ENCODE measurements around the gene BMPR1B.

Gene BMPR1B

DNA sequence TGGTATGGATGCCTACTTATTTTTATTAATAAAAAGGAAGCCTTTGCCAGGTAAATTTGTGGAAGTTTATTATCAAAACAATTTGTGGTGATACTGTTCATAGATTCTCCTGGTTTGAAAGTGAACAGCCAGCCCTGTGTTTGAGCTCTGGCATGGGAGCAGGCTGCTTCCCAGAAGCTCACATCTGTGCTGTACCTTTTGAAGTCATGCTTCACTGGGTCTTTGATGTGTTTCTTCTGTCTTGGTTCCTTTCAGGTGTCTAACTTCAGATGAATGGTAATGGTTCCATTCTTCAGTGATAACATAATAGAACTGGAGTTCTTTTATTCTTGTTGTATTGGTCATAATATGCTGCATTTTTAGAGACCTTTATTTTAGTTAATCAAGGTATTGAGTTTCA lies 85.5 kb downstream of the BMPR1B start:
- Histone ChIP-seq H3K27ac (ENCODE audit: low read depth, low read length) (no peak overlapping the region), H3K4me2 (ENCODE audit: low read length) (no peak overlapping the region), H2BK5ac (ENCODE audit: low read depth, low read length, poor library complexity) (no peak overlapping the region), H3K23ac (ENCODE audit: low read length) (no peak overlapping the region), H4K91ac (ENCODE audit: low read depth, low read length) (no peak overlapping the region), H3K18ac (ENCODE audit: low read length) (no peak overlapping the region), H3K9me3 (ENCODE audit: insufficient read depth, low read depth, low read length) (no peaks in the 10 kb centered on the region), H3K79me2 (ENCODE audit: control insufficient read depth, insufficient read depth, low read length, poor library complexity) (no peaks in the 10 kb centered on the region), H4K8ac (ENCODE audit: low read depth, low read length) (no peak overlapping the region), H3K14ac (ENCODE audit: low read length) (no peak overlapping the region), H2BK12ac (ENCODE audit: low read length) (no peak overlapping the region), H2BK120ac (ENCODE audit: insufficient read depth, low read length, poor library complexity) (no peak overlapping the region), H3K4ac (ENCODE audit: low read depth, low read length) (no peak overlapping the region), H3K79me1 (ENCODE audit: low read length) (no peaks in the 10 kb centered on the region), H3K27me3 (ENCODE audit: insufficient read depth, low read length) (no peaks in the 10 kb centered on the region), H3K4me1 (ENCODE audit: control insufficient read depth in 1 of 2, insufficient read depth in 2 of 2, low read length in 2 of 2) (no peaks in the 10 kb centered on the region), H2AK5ac (ENCODE audit: low read length) (no peak overlapping the region), H2AFZ (ENCODE audit: insufficient read depth, low read length, poor library complexity) (no peak overlapping the region), H4K12ac (ENCODE audit: low read depth, low read length) (no peak overlapping the region), H3K4me3 (ENCODE audit: low read depth, low read length) (no peak overlapping the region), H3K36me3 (ENCODE audit: control insufficient read depth in 1 of 2, insufficient read depth in 2 of 2, low read length in 2 of 2) (no peaks in the 10 kb centered on the region), H3K9ac (ENCODE audit: low read length) (no peak overlapping the region)
- no peak for DNase-seq

DNA sequence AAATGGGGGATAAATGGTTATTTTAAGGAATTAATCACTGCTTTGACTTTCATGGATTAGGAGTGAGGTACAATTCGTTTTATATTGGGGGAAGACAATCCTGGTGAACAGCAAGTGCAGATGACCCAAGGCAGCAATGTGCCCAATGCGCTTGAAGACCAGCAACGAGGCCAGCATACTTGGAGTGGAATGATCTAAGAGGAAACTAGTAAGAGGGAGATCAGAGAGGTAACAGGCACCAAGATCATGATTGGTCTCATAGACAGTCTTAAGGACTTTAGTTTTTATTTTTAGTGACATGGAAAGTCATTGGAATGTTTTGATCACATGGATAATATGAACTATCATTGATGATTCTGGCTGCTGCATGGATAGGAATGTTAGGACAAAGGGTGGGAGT lies 90.6 kb downstream of the BMPR1B start:
- no peak overlapping the region for H4K91ac ChIP-seq (ENCODE audit: low read depth, low read length)
- H3K4me2 ChIP-seq (ENCODE audit: low read length), result no peak overlapping the region
- no peak overlapping the region for H2AFZ ChIP-seq (ENCODE audit: insufficient read depth, low read length, poor library complexity)
- H3K27ac ChIP-seq (ENCODE audit: low read depth, low read length), result no peak overlapping the region
- H3K9me3 ChIP-seq (ENCODE audit: insufficient read depth, low read depth, low read length), result no peaks in the 10 kb centered on the region
- no peaks in the 10 kb centered on the region for H3K27me3 ChIP-seq (ENCODE audit: insufficient read depth, low read length)
- no peak overlapping the region for H2BK12ac ChIP-seq (ENCODE audit: low read length)
- no peak overlapping the region for H2AK5ac ChIP-seq (ENCODE audit: low read length)
- WGBS (ENCODE audit: extremely low coverage, insufficient coverage, insufficient read length), result no CpG with 5 or more reads among the region's 3 CpGs
- no peaks in the 10 kb centered on the region for H3K36me3 ChIP-seq (ENCODE audit: control insufficient read depth in 1 of 2, insufficient read depth in 2 of 2, low read length in 2 of 2)
- no peak overlapping the region for H4K12ac ChIP-seq (ENCODE audit: low read depth, low read length)
- no peak overlapping the region for H3K4ac ChIP-seq (ENCODE audit: low read depth, low read length)
- no peak overlapping the region for H3K18ac ChIP-seq (ENCODE audit: low read length)
- no peak overlapping the region for H4K8ac ChIP-seq (ENCODE audit: low read depth, low read length)
- H3K4me3 ChIP-seq (ENCODE audit: low read depth, low read length), result no peak overlapping the region
- no peaks in the 10 kb centered on the region for H3K79me2 ChIP-seq (ENCODE audit: control insufficient read depth, insufficient read depth, low read length, poor library complexity)
- H3K14ac ChIP-seq (ENCODE audit: low read length), result no peak overlapping the region
- H2BK5ac ChIP-seq (ENCODE audit: low read depth, low read length, poor library complexity), result no peak overlapping the region
- no peak overlapping the region for H3K23ac ChIP-seq (ENCODE audit: low read length)
- H3K9ac ChIP-seq (ENCODE audit: low read length), result no peak overlapping the region
- DNase-seq, result no peak
- no peaks in the 10 kb centered on the region for H3K4me1 ChIP-seq (ENCODE audit: control insufficient read depth in 1 of 2, insufficient read depth in 2 of 2, low read length in 2 of 2)
- no peak overlapping the region for H2BK120ac ChIP-seq (ENCODE audit: insufficient read depth, low read length, poor library complexity)
- no peaks in the 10 kb centered on the region for H3K79me1 ChIP-seq (ENCODE audit: low read length)

DNA sequence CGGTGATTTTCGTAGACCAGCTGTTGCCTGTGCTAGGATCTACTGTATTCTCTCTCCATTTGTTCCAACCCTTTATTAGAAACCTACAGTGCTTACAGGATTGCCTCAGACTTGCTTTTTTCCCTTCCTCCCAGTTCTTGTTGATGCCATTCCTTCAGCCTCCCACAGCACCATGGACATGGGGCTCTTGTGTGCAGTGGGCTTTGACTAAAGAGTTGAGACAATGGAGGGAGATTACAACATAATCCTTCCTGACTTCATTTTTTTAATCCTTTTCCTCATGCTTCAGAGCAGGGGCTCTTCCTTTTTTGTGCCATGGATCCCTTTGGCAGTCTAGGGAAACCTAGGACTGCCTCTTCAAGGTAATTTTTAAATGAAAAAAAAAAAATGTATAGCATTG lies 92.1 kb downstream of the BMPR1B start:
- no peak overlapping the region for H3K18ac ChIP-seq (ENCODE audit: low read length)
- no peak overlapping the region for H3K14ac ChIP-seq (ENCODE audit: low read length)
- no peak overlapping the region for H2BK12ac ChIP-seq (ENCODE audit: low read length)
- H3K27ac ChIP-seq (ENCODE audit: low read depth, low read length), result no peak overlapping the region
- no peak overlapping the region for H4K8ac ChIP-seq (ENCODE audit: low read depth, low read length)
- no peak overlapping the region for H3K4me3 ChIP-seq (ENCODE audit: low read depth, low read length)
- H4K12ac ChIP-seq (ENCODE audit: low read depth, low read length), result no peak overlapping the region
- H2AK5ac ChIP-seq (ENCODE audit: low read length), result no peak overlapping the region
- H3K79me2 ChIP-seq (ENCODE audit: control insufficient read depth, insufficient read depth, low read length, poor library complexity), result no peaks in the 10 kb centered on the region
- H2BK120ac ChIP-seq (ENCODE audit: insufficient read depth, low read length, poor library complexity), result no peak overlapping the region
- H3K9me3 ChIP-seq (ENCODE audit: insufficient read depth, low read depth, low read length), result no peaks in the 10 kb centered on the region
- H2AFZ ChIP-seq (ENCODE audit: insufficient read depth, low read length, poor library complexity), result no peak overlapping the region
- no peaks in the 10 kb centered on the region for H3K4me1 ChIP-seq (ENCODE audit: control insufficient read depth in 1 of 2, insufficient read depth in 2 of 2, low read length in 2 of 2)
- H2BK5ac ChIP-seq (ENCODE audit: low read depth, low read length, poor library complexity), result no peak overlapping the region
- WGBS (ENCODE audit: extremely low coverage, insufficient coverage, insufficient read length), result no CpG with 5 or more reads among the region's 2 CpGs
- no peaks in the 10 kb centered on the region for H3K79me1 ChIP-seq (ENCODE audit: low read length)
- no peak overlapping the region for H3K9ac ChIP-seq (ENCODE audit: low read length)
- H3K36me3 ChIP-seq (ENCODE audit: control insufficient read depth in 1 of 2, insufficient read depth in 2 of 2, low read length in 2 of 2), result no peaks in the 10 kb centered on the region
- DNase-seq, result no peak
- no peak overlapping the region for H3K4ac ChIP-seq (ENCODE audit: low read depth, low read length)
- no peak overlapping the region for H3K4me2 ChIP-seq (ENCODE audit: low read length)
- H3K23ac ChIP-seq (ENCODE audit: low read length), result no peak overlapping the region
- no peak overlapping the region for H4K91ac ChIP-seq (ENCODE audit: low read depth, low read length)
- no peaks in the 10 kb centered on the region for H3K27me3 ChIP-seq (ENCODE audit: insufficient read depth, low read length)

DNA sequence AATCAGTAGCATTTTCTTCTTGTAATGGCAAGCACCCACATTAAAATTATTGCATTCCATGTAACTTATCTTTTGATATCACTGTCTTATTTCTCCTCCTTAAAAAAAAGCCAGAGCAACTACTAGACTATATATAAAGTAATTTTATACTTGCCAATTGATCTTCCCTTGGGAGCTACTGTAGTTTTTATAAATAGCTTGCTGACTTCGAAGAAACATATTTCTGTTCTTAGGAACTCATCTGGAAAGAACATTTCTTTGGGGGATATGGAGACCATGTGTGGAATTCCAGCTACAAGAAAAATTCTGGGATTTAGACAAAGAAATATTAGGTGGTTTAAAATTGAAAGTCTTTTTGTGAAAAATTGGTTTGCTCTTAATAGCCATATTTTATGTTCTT lies 94.9 kb downstream of the BMPR1B start:
- H3K14ac ChIP-seq (ENCODE audit: low read length), result no peak overlapping the region
- H3K27me3 ChIP-seq (ENCODE audit: insufficient read depth, low read length), result no peaks in the 10 kb centered on the region
- H3K9me3 ChIP-seq (ENCODE audit: insufficient read depth, low read depth, low read length), result no peaks in the 10 kb centered on the region
- H3K4me3 ChIP-seq (ENCODE audit: low read depth, low read length), result no peak overlapping the region
- no peak overlapping the region for H4K8ac ChIP-seq (ENCODE audit: low read depth, low read length)
- H3K79me1 ChIP-seq (ENCODE audit: low read length), result no peaks in the 10 kb centered on the region
- H3K79me2 ChIP-seq (ENCODE audit: control insufficient read depth, insufficient read depth, low read length, poor library complexity), result no peaks in the 10 kb centered on the region
- no peak overlapping the region for H2AFZ ChIP-seq (ENCODE audit: insufficient read depth, low read length, poor library complexity)
- no peaks in the 10 kb centered on the region for H3K4me1 ChIP-seq (ENCODE audit: control insufficient read depth in 1 of 2, insufficient read depth in 2 of 2, low read length in 2 of 2)
- H3K18ac ChIP-seq (ENCODE audit: low read length), result no peak overlapping the region
- no peak overlapping the region for H2BK12ac ChIP-seq (ENCODE audit: low read length)
- H2BK5ac ChIP-seq (ENCODE audit: low read depth, low read length, poor library complexity), result no peak overlapping the region
- no peak overlapping the region for H3K23ac ChIP-seq (ENCODE audit: low read length)
- no peak overlapping the region for H4K12ac ChIP-seq (ENCODE audit: low read depth, low read length)
- H2AK5ac ChIP-seq (ENCODE audit: low read length), result no peak overlapping the region
- no peak overlapping the region for H3K4me2 ChIP-seq (ENCODE audit: low read length)
- DNase-seq, result no peak
- no peak overlapping the region for H4K91ac ChIP-seq (ENCODE audit: low read depth, low read length)
- H3K27ac ChIP-seq (ENCODE audit: low read depth, low read length), result no peak overlapping the region
- no CpG with 5 or more reads among the region's 1 CpG for WGBS (ENCODE audit: extremely low coverage, insufficient coverage, insufficient read length)
- no peak overlapping the region for H3K9ac ChIP-seq (ENCODE audit: low read length)
- H2BK120ac ChIP-seq (ENCODE audit: insufficient read depth, low read length, poor library complexity), result no peak overlapping the region
- H3K36me3 ChIP-seq (ENCODE audit: control insufficient read depth in 1 of 2, insufficient read depth in 2 of 2, low read length in 2 of 2), result no peaks in the 10 kb centered on the region
- no peak overlapping the region for H3K4ac ChIP-seq (ENCODE audit: low read depth, low read length)

DNA sequence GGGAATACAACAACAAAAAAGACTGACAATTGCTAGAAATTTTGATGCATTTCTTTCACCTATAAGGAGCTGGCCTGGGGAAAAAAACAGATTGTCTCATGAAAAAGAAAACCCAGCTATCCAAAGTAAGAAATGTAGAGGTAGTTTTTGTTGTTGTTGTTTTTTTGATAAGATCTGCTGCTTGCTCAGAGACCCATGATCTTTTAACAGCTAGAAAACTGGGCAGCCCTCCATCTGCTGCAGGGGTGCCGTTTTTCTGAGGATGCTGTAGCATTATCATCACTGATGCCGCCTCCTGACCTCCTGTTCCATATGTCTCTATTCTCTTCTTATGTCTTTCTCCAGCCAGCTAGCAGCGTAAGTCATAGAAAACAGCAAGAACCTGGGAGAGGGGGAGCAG lies 98.3 kb downstream of the BMPR1B start:
- no CpG with 5 or more reads among the region's 3 CpGs for WGBS (ENCODE audit: extremely low coverage, insufficient coverage, insufficient read length)
- Histone ChIP-seq H3K4me1 (ENCODE audit: control insufficient read depth in 1 of 2, insufficient read depth in 2 of 2, low read length in 2 of 2) (no peaks in the 10 kb centered on the region), H2BK120ac (ENCODE audit: insufficient read depth, low read length, poor library complexity) (no peak overlapping the region), H4K8ac (ENCODE audit: low read depth, low read length) (no peak overlapping the region), H2AK5ac (ENCODE audit: low read length) (no peak overlapping the region), H2BK12ac (ENCODE audit: low read length) (no peak overlapping the region), H3K36me3 (ENCODE audit: control insufficient read depth in 1 of 2, insufficient read depth in 2 of 2, low read length in 2 of 2) (no peaks in the 10 kb centered on the region), H3K27me3 (ENCODE audit: insufficient read depth, low read length) (no peaks in the 10 kb centered on the region), H3K27ac (ENCODE audit: low read depth, low read length) (no peak overlapping the region), H3K14ac (ENCODE audit: low read length) (no peak overlapping the region), H2AFZ (ENCODE audit: insufficient read depth, low read length, poor library complexity) (no peak overlapping the region), H4K12ac (ENCODE audit: low read depth, low read length) (no peak overlapping the region), H3K4me2 (ENCODE audit: low read length) (no peak overlapping the region), H3K79me1 (ENCODE audit: low read length) (no peaks in the 10 kb centered on the region), H2BK5ac (ENCODE audit: low read depth, low read length, poor library complexity) (no peak overlapping the region), H4K91ac (ENCODE audit: low read depth, low read length) (no peak overlapping the region), H3K23ac (ENCODE audit: low read length) (no peak overlapping the region), H3K79me2 (ENCODE audit: control insufficient read depth, insufficient read depth, low read length, poor library complexity) (no peaks in the 10 kb centered on the region), H3K9me3 (ENCODE audit: insufficient read depth, low read depth, low read length) (no peaks in the 10 kb centered on the region), H3K18ac (ENCODE audit: low read length) (no peak overlapping the region), H3K9ac (ENCODE audit: low read length) (no peak overlapping the region), H3K4me3 (ENCODE audit: low read depth, low read length) (no peak overlapping the region), H3K4ac (ENCODE audit: low read depth, low read length) (no peak overlapping the region)
- no peak for DNase-seq

Measured in trophoblast cell (in vitro differentiated cells and primary cell).